SHP77 (cell line): ENCODE data around the gene ZNF497.

Experiments used
- DNase-seq, 2 experiments: peaks; one replicate each; lab custom pipeline; 2025; lab: John Stamatoyannopoulos, UW

ZNF497 gene

DNA sequence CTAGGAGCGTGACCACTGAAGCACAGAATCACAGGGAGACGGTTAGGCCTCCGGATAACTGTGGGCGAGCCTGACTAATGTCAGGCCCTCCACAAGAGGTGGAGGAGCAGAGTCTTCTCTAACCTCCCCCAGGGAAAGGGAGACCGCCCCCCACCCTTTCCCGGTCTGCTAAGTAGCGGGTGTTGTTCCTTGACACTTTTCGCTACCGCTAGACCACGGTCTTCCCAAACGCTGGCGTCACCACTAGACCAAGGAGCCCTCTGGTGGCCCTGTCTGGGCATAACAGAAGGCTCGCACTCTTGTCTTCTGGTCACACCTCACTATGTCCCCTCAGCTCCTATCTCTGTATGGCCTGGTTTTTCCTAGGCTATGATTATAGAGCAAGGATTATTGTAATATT lies 51.9 kb downstream of the ZNF497 start:
- DNase-seq = peak; percentile 4 to 13

DNA sequence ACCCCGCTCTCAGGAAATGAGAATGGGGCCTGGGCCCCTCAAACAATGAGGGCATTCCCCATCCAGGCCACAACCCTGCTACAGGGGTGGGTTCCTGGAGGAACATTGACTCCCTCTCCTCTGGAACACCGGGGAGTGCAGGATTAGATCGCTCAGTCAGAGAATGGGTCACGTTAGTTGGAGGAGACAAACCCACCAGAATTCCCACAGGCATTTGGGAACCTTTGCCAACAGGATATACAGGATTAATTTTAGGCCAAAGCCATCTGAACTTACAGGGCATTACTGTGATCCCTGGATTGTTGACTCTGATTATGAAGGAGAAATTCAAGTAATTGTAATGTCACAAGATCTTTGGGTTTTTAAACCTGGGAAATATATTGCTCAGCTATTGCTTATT lies 54.8 kb downstream of the ZNF497 start:
- DNase-seq = no peak

DNA sequence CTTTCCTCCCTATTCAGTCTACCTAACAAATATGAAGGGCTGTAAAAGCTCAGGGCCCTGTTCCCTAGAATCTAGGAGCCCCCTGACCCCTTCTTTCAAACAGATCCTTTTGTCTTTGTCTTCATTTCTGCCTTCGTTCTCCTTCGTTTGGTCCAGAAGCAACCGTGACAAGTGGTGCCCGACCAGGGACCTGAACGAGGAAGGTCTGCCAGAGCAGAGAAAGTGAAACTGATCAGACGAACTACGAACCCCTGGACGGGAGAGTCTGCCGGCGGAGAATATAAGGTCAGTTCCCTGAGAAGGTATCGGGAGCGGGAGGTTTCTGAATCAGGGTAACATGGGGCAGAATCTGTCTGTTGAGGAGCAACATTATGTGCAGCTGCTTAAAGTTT lies 56.6 kb downstream of the ZNF497 start:
- no peak for DNase-seq

DNA sequence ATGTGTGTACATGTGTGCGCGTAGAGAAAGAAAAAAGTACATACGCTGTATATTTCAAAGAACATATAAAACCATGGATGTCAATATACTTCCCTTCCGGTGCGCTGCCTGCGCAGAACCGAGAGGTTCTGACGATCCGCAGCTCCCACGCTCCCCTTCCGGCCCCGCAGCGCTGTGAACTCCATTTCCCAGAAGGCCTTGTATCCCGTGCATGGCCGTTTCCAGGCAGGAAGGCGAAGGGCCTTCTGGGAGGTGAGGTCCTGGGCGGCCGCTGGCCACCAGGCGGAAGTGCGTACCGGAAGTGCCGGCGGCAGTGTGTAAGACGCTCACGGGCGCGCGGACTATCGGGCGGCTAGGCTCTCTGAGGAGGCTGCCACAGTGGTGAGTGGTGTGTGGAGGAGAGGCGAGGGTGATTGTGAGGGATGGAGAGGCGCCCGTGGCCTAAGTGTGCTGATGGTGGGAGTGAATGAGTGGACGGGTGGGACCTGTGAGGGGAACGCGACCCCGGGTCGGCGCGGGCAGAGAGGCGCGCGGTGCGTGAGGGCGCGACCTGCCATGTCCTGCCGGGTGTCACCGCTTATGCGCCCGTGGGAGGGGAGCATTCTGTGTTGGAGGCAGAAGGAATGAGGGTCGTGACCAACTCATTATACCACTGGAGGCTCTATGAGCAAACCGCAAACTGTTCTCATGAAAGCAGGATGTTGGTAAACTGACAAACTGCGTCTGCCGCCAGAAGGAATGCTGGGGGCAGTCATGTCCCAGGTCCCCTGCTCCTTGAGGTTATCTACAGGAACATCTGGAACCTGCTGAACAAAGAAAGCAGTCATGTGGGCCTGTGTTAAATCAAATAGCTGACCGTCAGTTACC lies 57.3 kb downstream of the ZNF497 start, which contains the start of gene ERVK3-1:
Gene ERVK3-1 (plus strand): TSS at position 313 of the 867 bp plus-strand sequence. CDS start 6,792 bp downstream, outside the sequence.
- peak; percentile 95 to 98 for DNase-seq

DNA sequence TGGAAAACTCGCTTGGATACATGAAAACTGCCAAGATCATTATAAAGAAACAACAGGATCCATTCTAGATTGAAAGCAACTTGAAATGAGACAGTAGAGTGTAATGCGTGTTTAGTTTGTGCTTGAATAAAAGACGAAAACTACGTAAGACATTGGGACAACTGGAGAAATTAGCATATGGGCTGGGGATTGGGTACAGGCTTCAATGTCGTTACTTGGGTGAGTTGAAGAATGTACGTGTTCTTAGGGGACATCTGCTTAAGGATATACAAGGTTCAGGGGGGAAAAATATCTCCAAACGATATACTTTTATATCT lies 57.8 kb downstream of the ZNF497 start:
- DNase-seq = no peak
